PC-9 (cell line): ENCODE measurements around the gene MST1.

Source experiments
- CTCF ChIP-seq: fragments of 200-600 bp; sonication (generic); conservative IDR thresholded peaks from 2 replicates; pipeline ENCODE4 v1.6.1; 2017; ENCODE audit warnings: mixed run types, antibody characterized with exemption, mild to moderate bottlenecking, moderate library complexity
- EZH2 ChIP-seq: fragments of 200-600 bp; sonication (generic); IDR thresholded peaks from 2 replicates; pipeline ENCODE4 v1.8.0; 2017; ENCODE audit warnings: antibody characterized with exemption, low read depth

DNA sequence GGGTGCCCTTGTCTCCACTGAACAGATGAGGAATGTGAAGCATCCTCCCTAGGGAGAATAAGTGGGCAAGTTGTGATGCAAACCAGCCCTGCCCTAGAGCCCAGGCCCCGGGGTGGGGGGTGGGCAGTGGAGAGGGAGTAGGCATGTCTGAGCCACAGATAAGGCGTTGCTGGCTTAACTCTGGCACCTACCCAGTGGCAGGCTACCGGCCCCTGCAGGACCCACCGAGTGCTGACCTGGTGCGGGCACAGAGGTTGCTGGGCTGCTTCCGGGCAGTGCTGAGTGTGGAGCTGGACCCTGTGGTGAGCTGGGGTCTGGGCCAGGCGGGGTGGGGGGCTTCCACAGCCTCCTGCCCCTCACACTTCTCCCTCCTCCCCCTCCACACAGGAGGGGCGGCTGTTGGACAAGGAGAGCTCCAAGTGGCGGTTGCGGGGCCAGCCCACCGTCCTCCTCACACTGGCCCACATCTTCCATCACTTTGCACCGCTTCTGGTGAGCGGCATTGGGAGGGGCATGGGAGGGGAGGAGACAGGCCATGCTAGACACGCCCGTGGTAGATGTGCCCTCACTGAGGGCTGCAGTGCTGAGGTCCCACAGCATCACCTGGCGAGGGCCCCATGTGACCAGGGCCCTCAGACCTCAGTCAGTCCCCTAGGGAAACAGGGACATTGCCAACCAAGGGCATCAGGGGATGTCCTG lies 10.2 kb upstream of the MST1 start:
- no peak for TF ChIP-seq CTCF
- TF ChIP-seq EZH2: no peak
